Mesodermal cell (in vitro differentiated cells): ENCODE measurements around the gene GAK.

ENCODE experiments used
- H3K27ac ChIP-seq: 2 replicates; pipeline ENCODE4 v1.7.0; 2013; ENCODE audit warnings: mild to moderate bottlenecking, low read depth, low read length, moderate library complexity; ENCODE audit not compliant: severe bottlenecking
- H3K36me3 ChIP-seq: 2 replicates; pipeline ENCODE4 v1.7.1; 2013; ENCODE audit warnings: mild to moderate bottlenecking, low read length, moderate library complexity; ENCODE audit not compliant: control insufficient read depth, insufficient read depth
- H3K4me1 ChIP-seq: one replicate; pipeline ENCODE4 v1.7.1; 2013; ENCODE audit warnings: mild to moderate bottlenecking, low read length; ENCODE audit not compliant: insufficient read depth, control insufficient read depth, poor library complexity, severe bottlenecking
- H3K4me3 ChIP-seq: 2 replicates; pipeline ENCODE4 v1.7.0; 2013; ENCODE audit warnings: low read length, control low read depth, mild to moderate bottlenecking; ENCODE audit not compliant: insufficient read depth, poor library complexity, severe bottlenecking; ENCODE audit errors: extremely low read depth
- H3K9me3 ChIP-seq: 2 replicates; pipeline ENCODE4 v1.7.1; 2013; ENCODE audit warnings: mild to moderate bottlenecking, low read length, moderate library complexity; ENCODE audit not compliant: control insufficient read depth
- WGBS, 2 experiments: methylation state at CpG; one replicate each; pipeline ENCODE4 v1.1.5; 2013; ENCODE audit warnings: missing lambda C conversion rate in 2 of 2; ENCODE audit not compliant: insufficient coverage in 2 of 2; 5-methylcytosine and 5-hydroxymethylcytosine counted together

The GAK gene

GRCh38 chr4:845233-845835, 86.8 kb downstream of the GAK start:
- H3K4me3 ChIP-seq = no peak overlapping the region
- H3K27ac ChIP-seq = no peak overlapping the region
- H3K9me3 ChIP-seq = no peaks in the 10 kb centered on the region
- peaks cover 24% of the 10 kb centered on the region for H3K36me3 ChIP-seq
- peaks cover 8% of the 10 kb centered on the region for H3K4me1 ChIP-seq
- 83 to 87% methylated on average over 7 of the region's 9 CpGs for WGBS, 2 experiments

- Histone ChIP-seq H3K27ac (no peak overlapping the region), H3K4me1 (peaks cover 8% of the 10 kb centered on the region), H3K4me3 (no peak overlapping the region), H3K9me3 (no peaks in the 10 kb centered on the region), H3K36me3 (peaks cover 19% of the 10 kb centered on the region)
- WGBS, 2 experiments = 96% methylated on average over 9 to 10 of the region's 10 CpGs
These were observed 87.3 kb downstream of the GAK start for GRCh38 chr4:844752-845232.

GRCh38 chr4:839675-840443, 92.3 kb downstream of the GAK start:
- peaks cover 4% of the 10 kb centered on the region for H3K36me3 ChIP-seq
- no peak overlapping the region for H3K4me3 ChIP-seq
- WGBS, 2 experiments = no CpG with 5 or more reads among the region's 4 CpGs
- H3K4me1 ChIP-seq = no peaks in the 10 kb centered on the region
- peaks cover 14% of the 10 kb centered on the region for H3K9me3 ChIP-seq
- H3K27ac ChIP-seq = no peak overlapping the region

GRCh38 chr4:837772-838171, 94.3 kb downstream of the GAK start:
- no peak overlapping the region for H3K27ac ChIP-seq
- H3K36me3 ChIP-seq = peaks cover 4% of the 10 kb centered on the region
- peaks cover 14% of the 10 kb centered on the region for H3K9me3 ChIP-seq
- 70% methylated on average over 1 of the region's 1 CpG; no CpG with 5 or more reads in 1 of the 2 experiments for WGBS, 2 experiments
- H3K4me1 ChIP-seq = no peaks in the 10 kb centered on the region
- no peak overlapping the region for H3K4me3 ChIP-seq

GRCh38 chr4:836750-837301, 95.3 kb downstream of the GAK start:
- H3K27ac ChIP-seq = no peak overlapping the region
- no peak overlapping the region for H3K4me3 ChIP-seq
- no peaks in the 10 kb centered on the region for H3K4me1 ChIP-seq
- no peaks in the 10 kb centered on the region for H3K36me3 ChIP-seq
- peaks cover 14% of the 10 kb centered on the region for H3K9me3 ChIP-seq
- 86 to 90% methylated on average over 20 to 22 of the region's 22 CpGs for WGBS, 2 experiments

GRCh38 chr4:836003-836511, 96.1 kb downstream of the GAK start:
- Histone ChIP-seq H3K4me3 (no peak overlapping the region), H3K4me1 (no peaks in the 10 kb centered on the region), H3K36me3 (no peaks in the 10 kb centered on the region), H3K9me3 (peaks cover 14% of the 10 kb centered on the region), H3K27ac (no peak overlapping the region)
- WGBS, 2 experiments = 93 to 95% methylated on average over 26 to 29 of the region's 32 CpGs

GRCh38 chr4:835148-836002, 96.7 kb downstream of the GAK start:
- peaks cover 14% of the 10 kb centered on the region for H3K9me3 ChIP-seq
- no peak overlapping the region for H3K27ac ChIP-seq
- no peaks in the 10 kb centered on the region for H3K36me3 ChIP-seq
- no peak overlapping the region for H3K4me3 ChIP-seq
- WGBS, 2 experiments = 91 to 93% methylated on average over 36 to 46 of the region's 46 CpGs
- no peaks in the 10 kb centered on the region for H3K4me1 ChIP-seq

- H3K36me3 ChIP-seq = no peaks in the 10 kb centered on the region
- H3K9me3 ChIP-seq = peaks cover 14% of the 10 kb centered on the region
- no peak overlapping the region for H3K4me3 ChIP-seq
- 93 to 96% methylated on average over 19 to 26 of the region's 29 CpGs for WGBS, 2 experiments
- no peaks in the 10 kb centered on the region for H3K4me1 ChIP-seq
- no peak overlapping the region for H3K27ac ChIP-seq
These were observed 97.6 kb downstream of the GAK start for GRCh38 chr4:834368-835147.

- Histone ChIP-seq H3K27ac (no peak overlapping the region), H3K4me3 (no peak overlapping the region), H3K36me3 (no peaks in the 10 kb centered on the region), H3K9me3 (peaks cover 14% of the 10 kb centered on the region), H3K4me1 (no peaks in the 10 kb centered on the region)
- 91% methylated on average over 14 to 15 of the region's 18 CpGs for WGBS, 2 experiments
These were observed 98.3 kb downstream of the GAK start for GRCh38 chr4:833731-834367.
